Embryonic facial prominence (tissue), 1 donor: ENCODE measurements around the gene ARHGAP26.
A peak's percentile ranks its signal among the peaks of the same experiment; 100 is the strongest.

ENCODE experiments used
- DNase-seq: peaks from one replicate; pipeline ENCODE4 v3.0.0-alpha.2; 2016; ENCODE audit errors: extremely low spot score

Gene ARHGAP26

DNA sequence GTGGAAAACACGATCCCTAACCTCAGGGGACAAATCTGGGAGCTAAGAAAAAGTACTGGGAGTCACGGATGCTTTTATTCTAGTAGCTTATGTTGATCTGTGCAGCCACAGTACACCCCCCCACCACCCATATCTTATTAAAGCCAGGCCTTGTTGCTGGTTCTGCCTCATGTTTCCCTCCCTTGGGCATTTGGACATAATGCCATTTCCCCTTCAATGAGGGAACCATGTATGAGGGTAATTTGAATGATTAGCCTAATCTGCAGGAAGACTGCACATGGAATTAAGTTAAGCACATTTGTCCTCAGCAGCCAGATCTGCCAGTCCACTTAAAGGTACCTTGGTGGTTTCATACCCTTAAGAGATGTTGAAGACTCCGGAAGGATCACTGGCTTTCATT is 102.0 kb downstream of the ARHGAP26 start:
- DNase-seq: no peak

DNA sequence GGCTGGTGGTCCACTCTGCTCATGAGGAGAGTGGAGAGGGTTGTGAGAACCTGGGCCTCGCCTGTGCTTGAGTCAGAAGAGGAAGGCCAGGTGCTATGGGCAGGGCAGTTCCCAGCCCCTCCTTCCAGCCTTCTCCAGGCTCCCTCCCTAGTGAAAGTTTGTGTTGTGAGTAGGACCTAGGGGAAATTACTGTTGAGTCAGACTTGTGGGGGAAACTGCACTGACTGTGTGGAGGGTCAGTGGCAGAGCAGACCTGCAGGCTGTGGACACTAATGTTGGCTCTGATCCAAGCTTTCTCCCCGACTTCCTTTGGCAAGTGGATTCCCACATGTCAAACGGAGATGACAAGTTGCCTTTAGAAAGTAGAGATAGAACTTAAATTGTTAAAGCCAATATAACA is 102.6 kb downstream of the ARHGAP26 start:
- no peak for DNase-seq

DNA sequence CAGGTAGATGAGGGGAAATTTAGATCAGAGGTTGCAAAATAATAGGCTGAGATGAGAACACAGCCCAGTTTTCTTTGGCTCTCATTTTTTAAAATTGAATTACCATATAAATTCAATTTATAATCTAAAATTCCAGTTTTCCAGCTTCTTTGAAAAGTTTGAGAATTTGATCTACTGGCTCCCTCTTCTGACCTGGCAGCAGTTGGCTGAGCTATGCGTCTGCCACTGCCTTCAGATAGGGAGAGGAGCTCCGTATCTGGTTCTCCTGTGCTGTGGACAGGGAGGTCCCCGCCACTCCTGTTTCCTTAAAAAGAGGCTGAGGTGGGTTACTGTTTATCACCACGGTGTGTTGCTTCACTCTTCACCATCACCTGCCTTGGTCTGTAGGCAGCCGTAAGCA is 103.7 kb downstream of the ARHGAP26 start:
- no peak for DNase-seq

DNA sequence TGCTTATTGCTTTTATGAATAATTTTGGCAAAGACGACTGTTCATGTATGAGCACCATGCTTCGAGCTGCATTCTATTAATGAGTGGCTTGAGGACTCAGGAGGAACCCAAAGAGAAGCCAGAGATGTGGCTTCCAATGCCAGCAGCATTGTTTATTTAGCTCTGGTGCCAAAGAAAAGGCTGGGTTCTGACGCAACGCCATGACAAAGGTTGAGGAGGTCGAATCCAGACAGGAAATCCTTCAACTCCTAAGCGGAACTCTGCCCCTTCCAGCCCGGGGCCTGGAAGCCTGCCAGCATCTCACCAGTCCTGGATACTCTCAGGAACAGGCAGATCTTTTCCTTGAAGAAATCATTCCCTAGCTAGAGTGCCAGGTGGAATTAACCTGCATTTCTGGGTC is 104.4 kb downstream of the ARHGAP26 start:
- DNase-seq: no peak

DNA sequence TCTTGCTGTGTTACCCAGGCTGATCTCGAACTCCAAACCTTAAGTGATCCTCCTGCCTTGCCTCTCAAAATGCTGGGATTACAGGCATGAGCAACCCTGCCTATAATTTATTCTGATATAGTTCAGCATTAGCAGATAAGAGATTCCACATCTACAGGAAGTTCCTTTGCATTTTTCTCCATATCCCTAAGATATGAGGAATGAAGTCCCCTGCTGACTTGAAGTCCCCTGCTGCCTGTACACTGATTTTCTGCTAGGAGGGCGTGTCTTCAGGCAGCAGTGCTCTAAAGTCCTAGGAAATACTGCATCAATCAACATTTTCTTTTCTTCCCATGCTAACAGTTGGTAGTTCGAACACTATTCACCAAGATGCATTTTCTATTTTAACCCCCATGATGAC is 105.8 kb downstream of the ARHGAP26 start:
- no peak for DNase-seq

DNA sequence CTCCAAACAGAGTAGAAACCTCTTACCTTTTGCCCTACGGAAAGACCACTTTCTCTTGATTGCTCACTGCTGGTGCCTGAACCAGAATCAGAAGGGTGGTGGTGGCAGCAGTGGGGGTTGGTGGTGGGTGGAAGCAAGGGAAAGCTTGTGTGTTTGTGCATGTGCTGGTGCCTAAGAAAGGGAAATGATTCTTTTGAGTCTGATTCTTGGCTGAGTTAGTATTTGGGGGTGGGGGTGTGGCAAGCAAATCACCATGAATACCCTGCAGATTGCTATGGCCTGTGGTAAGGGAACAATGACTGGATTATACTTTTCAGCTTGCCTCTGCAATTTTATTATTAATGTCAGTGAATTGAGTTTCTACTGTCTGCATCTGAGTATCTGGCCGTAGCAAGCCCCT is 106.6 kb downstream of the ARHGAP26 start:
- DNase-seq: no peak

DNA sequence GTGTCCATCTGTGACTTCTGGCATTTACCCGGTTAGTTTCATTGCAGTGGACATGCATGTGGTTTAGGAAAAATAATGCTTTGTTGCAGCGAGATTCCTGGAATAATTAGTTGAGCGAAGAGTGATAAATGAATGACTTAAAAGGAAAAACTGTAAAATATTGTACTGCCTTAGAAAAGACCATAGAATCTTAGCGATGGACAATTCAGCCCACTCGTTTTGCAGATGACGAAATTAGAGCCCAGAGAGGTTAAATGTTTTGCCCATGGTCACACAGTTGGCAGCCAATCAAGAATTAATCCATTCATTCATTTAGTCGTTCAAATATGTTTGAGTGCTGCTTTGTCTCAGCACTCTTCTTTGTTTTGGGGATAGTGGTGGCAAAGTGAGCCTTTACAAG is 107.9 kb downstream of the ARHGAP26 start:
- no peak for DNase-seq

DNA sequence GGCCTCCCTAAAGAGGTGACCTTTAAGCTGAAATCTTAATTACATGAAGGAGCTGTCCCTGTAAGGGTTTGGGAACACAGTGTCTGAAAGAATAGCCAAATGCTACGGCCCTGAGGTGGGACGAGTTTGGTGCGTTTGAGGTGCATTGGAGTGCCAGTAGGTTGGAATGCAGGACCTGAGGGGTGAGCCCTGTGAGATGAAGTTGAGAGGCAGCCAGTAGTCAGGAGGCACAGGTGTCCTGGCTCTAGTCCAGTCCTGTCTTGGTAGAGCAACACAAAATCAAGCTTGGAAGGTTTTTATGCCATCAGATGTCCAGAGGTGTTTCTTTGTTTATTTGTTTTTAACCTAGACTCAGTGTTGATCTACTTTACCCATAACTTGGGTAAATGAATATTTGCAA is 108.5 kb downstream of the ARHGAP26 start:
- no peak for DNase-seq

DNA sequence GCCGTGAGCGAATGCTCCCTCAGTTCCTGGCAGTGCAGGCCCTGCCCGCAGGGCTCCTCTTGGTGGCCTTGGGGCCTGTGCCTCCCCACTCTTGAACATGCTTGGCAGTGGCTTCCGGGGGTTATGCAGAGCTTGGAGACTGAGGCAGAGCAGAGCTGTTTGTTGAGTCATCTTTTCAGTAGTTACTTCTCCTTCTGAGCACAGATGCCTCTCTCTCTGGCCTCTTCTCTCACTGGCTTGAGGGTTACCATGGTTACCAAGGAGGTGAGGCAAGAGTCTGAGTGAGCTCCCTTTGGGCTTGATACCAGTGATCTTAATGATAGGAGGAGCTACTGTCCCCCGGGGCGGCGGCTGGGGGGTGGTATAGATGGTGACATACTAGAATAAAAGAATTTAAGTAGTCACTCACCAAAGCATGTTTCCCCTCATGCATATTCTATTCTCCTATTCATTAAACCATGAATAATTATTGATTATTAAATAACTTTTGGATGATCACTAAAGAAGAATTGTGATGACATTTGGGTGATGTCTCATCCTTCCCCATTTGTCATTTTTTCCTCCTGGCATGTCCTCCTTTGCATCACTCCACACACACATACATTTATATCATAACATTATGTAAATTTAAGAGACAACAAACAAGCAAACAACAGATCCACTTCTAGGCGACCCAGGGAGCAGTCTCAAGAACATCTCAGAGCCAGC is 111.1 kb downstream of the ARHGAP26 start:
- DNase-seq: no peak

DNA sequence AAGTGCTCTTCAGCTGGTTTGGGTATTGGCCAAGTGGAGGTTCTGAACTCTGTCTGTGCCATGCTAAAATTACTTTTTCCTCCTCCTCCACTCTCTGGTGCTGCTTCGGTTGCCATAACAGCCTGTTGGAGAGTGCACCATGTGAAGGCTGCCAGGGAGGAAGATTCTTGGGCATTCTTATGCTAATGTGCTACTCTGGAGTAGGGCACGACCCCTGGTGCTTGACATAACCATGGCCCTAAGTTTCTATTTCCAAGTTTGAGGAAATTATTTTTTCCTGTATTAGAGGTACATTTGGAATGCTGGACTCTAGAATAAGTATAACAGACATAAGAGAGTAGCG is 111.6 kb downstream of the ARHGAP26 start:
- DNase-seq: no peak

DNA sequence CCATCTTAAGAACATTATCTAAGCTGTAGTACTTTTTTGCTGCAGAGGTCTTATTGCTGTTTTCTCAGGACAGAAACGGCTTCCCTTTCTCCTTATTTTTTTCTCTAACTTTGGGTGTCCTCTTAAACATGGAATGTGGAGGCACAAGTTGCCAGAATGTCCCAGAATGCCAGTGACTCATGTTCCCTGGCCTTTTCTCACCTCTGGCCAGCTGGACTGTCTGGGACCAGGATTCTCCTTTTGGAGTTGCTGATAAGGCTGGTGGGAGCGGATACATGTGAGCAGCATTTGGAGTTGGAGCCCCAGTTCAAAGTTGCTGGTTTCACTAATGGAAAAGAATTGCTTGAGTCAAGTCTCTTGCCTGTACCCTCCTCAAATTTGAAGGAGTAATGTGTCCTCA is 112.8 kb downstream of the ARHGAP26 start:
- DNase-seq: no peak

DNA sequence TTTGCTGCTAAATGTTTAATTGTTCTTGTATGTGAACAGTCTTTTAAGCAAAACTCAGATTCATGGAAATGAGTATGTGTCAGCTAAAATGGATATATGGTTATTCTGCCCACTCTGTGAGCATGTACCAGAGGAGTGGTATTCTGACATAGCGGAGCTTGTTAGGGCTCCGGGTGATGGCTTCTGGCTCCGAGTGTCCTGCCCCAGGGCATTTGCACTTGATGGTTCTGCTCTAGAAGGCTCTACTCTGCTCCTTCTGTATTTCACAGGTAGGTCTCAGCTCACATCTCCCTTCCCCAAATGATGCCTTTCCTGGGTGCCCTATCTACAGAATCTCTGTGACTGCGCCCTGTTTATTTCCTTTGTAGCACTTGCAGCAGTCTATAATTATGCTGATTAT is 113.3 kb downstream of the ARHGAP26 start:
- no peak for DNase-seq

DNA sequence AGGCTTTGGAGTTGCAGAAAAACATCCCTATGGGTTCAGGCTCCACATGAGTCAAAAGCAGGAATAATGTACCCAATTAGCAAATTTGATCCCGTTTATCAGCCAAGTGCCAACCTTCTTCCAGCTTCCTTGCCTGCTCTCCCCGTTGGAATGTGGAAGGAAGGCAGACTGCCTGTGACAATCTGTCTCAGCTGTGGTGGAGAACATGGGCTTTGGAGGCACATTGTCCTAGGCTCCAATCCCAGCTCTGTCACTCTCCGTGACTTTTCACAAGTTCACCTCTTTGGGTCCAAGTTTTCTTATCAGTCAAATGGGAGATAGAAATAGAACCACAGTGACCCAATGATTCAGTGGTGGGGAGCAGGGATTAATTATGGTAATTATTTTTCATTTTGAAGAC is 113.9 kb downstream of the ARHGAP26 start:
- DNase-seq: no peak

DNA sequence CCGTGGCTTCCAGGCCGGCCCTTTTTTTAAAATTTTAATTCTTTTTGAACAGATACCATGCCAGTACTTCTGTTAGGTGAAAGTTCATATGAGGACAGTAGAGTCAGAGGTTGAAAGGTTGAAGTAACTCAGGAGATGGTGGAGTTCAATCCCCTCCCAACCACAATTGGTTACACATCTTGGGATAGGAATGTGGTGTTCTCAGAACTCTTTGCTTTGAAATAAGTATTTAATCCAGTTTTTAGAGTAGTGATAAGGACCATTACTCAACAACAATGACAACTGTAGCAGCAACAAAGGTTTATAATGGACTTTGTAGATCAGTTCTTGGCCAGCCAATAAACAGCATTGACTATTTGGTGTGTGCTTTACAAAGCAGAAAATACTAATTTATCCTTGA is 116.0 kb downstream of the ARHGAP26 start:
- no peak for DNase-seq

DNA sequence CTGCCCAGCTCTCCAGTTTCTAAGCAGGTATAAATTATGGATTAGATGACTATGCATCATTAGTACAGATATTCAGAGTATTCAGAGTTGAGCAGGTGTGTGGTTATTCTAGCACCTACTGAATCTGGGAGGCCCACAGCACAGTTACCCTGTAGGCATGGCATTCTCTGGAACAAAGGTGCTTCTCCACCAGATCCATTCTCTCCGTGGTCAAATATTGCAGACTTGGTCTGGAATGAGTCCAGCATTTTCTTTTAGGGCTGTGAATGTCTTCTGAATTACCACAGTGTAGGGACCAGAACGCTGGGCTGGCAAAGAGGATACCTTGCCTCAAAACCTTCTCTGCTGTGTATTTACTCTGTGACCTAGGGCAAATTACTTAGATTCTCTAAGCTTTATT is 116.8 kb downstream of the ARHGAP26 start:
- no peak for DNase-seq

DNA sequence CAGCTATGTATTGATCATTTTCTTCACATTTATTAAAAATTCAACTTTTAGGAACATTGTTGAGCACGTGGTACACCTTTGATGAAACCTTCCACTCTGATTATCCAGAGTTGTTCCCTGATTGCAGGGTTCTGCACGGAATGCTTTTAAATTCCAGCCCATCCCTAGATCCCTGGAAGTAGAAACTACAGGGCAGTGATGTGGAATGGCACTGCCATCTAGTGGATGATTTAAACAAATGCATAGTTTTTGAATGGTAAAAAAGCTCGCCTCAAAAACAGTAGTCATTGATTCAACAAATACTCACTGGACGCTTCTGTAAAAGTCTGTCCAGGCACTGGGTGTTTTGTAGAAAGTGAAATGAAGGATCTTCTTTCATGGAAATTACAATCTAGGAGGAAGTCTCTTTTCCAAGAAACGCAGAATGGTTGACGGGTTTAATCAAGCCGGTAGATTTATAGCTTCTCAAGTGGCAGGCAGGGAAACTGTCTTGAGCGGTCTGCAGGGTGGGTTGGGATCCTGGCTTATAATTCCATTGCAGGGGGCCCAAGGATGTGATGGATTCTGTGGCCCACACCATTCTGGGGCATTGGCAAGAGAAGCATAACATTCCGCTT is 118.4 kb downstream of the ARHGAP26 start:
- peak; percentile 47 for DNase-seq

DNA sequence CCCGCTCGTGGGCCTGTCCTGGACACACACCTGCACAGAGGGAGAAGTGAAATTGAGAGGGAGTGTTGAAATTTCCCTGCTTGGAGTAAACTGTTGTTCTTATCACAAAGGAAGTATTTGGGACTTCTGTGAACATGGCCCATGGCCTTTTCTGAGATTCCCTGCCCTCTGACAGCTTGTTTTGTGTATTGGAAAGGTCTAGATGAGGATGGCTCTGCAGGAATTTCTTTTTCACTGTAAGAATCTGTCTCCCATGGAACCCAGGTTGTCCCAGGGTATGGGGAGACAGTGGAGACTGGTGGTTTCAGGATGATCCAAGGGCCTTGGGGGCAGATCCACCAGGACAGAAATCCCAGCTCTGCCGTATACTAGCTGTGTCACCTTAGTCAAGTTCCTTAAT is 121.8 kb downstream of the ARHGAP26 start:
- DNase-seq: no peak

DNA sequence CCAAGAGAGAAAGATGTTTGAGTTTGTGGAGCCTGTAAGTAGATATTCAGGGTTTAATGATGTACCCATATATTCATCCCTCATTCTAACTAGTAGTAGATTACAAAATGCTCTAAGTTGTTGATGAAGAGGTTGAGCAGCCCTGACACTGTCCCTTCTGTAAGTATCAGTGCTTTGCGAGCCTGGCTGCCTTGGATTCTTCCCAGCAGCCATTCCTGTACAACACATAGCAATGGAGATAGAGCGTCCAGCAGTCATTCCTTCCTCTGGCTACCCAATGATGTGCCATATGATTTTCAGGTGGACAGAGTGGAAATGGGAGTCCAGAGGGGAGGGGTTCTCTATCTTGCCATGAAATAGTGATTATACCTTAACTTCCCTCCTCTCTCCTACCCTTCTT is 124.1 kb downstream of the ARHGAP26 start:
- DNase-seq: no peak

DNA sequence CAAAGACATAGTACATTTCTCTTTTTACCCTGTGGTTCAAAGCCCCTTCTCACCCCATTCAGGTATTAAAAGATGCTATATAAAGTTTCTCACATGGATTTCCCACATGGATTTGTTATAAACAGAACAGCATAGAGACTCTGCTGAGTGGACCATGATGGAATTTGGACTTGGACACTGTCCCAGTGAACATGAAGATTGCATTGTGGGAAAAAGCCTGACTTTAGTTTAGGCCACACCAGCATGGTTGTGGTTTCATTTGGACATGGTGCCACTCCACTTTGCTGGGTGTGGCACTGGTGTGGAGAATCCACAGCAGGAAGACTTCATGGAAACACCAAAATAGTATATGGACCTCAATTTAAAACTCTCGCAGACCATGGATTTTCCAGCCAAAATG is 124.6 kb downstream of the ARHGAP26 start:
- DNase-seq: no peak

DNA sequence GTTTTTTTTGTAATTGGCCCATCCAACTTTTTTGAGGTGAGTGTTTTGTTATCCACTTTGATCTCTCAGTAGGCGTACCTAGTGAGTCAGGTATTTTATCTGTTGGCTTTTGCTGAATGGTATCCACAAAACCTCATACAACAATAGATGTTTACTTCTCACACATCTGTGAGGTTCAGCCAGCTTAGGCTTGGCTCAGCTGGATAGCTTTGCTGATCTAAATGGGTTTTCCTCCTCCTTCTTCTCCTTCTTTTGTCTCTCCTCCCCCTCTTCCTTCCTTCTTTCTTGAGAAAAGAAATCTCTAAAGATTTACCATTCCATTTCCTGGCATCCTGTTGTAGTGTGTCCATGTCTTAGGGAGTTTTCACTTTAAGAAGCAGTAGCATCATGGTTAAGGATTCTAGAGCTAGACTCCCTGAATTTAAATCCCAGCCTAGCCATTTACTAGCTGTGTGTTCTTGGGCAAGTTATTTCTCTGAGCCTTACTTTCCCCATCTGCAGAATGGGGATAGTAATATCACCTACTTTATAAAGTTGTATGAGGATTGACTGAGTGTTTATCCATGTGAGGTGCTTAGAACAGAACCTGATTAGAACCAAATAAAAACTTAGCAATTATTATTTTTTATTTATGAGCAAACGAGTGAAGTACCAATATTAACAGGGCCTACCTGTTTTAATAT is 126.3 kb downstream of the ARHGAP26 start:
- no peak for DNase-seq

DNA sequence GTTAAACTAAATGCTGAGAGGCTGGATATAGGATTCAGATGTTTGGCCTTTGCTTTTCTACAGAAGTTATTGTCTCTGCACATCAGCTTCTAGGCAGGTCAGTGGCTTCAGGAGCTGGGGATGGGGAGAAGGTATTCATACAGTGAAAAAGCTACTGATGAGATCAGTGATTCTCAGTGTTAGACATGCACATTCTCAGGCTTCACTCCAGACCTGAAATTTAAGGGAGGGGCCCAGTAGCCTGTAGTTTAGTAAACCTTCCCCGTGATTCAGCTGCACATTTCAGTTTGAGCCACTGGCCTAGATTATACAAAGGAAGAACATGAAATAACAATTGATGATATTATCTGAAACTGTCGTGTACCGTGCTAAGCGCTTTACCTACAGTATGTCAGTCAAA is 127.2 kb downstream of the ARHGAP26 start:
- no peak for DNase-seq

DNA sequence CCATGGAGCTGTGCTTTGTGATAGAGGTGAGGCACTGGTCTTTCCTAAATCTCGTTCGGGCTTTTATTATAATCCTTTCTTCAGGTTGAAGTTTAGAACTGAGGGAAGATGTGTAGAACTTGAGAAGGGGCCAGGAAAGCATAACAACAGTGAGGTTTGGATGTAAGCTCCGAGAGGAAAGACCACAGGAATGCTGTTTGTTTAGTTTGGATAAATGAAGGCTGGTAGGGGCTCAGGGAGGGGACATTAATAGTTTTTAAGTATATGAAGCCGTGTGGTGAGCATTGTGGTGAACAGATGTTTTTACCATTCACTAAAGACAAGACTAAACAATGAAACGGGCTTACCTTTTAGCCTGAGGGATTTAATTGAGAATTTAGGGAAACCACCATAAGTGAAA is 130.8 kb downstream of the ARHGAP26 start:
- DNase-seq: peak; percentile 73

DNA sequence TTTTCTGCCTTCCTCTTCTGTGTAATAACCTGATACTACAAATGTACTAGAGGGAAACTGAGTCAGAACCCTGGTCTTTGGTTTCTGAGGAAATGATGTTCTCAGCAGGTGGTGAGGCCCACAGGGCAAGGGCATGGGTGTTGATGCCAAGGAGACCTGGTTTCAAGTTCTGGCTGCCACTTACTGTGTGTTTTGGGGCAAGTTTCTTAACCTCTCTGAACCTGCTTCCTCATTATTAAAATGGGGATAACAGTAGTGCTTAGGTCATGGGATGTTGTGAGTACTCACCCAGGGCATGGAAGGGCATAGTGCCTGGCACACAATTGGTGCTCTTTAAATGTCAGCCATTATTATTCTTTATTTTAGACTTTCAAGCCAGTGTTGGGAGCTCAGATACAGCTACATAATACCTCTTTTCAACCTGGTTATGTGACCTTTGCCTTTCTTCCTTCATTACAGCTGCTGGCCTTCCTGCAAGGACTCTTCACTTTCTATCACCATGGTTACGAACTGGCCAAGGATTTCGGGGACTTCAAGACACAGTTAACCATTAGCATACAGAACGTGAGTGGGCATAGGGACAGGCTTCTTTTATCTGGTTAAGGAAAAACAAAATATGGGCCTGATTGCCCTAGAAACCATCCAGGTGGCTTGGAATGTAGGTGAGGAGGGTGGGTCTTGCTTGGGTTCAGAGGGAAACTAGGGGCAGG is 131.5 kb downstream of the ARHGAP26 start:
- no peak for DNase-seq
